Activated CD4-positive, CD25-positive, alpha-beta regulatory T cell treated with anti-CD3 and anti-CD28 coated beads, Interleukin-2, amount 50 U/mL, for 16 hours (primary cell): ENCODE results near the gene SRRM4.

ENCODE experiments used
- DNase-seq: peaks from one replicate; pipeline ENCODE4 v3.0.0-alpha.2; 2020; ENCODE audit warnings: low read depth, low spot score

The SRRM4 gene

DNA sequence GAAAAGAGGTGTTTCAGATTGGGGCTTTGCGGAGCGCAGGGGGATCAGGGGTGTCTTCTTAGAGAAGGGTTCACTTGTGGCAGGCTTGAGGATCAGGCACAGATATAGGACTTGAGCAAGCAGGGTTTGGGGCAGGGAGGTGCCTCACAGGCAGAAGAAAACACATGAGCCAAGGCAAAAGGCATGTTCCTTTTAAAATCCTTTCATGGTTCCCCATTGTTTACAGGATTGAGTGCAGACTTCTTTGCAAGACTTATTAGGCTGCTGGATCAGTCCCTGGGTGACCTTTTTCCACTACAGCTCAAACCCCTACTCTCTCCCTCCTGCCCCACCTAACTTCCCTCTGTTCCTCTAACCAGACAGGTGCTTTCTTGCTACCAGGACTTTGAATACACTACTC is 217.1 kb downstream of the SRRM4 start:
- no peak for DNase-seq

DNA sequence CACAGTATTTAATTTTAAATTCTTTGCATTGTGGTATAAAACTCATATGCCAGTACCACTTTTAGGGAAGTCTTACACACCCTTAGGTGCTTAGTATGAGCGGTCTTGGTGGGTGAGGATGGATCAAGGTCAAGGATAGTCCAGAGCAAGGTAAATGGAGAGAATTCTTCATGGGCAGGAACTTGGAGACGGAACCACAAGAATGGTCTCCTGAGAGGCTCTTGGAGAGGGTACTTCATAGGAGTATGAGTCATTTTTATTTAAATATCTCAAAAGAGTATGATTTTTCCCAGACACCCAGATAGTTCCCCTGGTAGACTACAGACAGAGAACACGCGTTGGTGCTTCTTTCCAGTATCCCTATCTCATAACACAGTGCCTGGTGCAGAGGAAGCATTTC is 219.3 kb downstream of the SRRM4 start:
- DNase-seq = no peak

DNA sequence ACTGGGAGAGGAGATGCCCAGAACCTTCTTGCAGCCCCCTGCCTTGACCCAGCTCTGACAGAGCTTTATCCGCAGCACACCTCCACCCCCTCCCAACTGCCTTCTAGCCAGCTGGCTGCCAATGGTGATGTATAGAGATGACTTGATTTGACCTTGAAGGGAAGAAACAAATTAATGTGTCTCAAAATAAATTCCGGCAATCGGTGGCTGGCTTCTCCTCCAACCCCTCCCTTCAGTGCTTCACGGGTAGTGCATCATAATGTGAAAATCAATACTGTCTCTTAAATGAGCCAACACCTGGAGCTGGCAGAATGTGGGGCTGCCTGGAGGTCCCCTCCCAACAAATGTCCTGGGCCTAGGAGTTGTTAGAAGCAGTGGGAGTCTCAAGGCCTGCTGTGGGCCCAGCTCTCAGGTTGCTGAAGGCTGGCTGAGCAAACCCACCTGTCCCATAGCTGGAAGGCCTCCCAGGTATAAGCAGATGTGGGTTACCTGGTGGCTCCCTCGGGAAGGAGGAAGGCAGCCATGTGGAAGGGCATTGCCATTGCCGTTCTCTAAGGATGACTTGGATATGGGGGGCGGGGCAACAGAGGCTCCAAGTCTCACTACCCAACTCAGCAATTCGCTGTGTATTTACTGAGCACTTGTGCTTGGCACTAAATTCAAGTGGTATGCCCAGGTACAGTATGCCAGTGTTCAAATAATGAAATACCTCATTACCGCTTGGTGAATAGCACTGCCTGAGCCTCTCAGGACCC is 220.6 kb downstream of the SRRM4 start:
- DNase-seq = no peak

DNA sequence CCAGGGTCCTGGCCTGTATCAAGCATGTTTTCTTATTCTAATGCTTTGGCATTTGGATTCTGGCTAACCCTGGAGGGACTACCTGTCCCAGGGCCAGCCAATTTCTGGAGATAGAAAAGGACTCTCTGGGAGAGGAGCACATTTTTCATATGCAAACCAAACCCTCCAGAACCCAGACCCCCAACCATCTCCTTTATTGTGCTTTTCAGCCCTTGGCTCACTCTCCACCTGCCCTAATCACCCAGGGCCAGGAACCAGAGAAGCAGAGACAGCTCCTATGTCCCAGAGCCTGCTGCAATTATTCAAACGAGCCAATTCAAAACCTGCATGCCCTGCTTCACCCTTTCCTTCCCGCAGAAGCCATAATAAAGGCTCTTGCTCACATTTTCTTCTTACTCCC is 221.2 kb downstream of the SRRM4 start:
- DNase-seq = no peak

DNA sequence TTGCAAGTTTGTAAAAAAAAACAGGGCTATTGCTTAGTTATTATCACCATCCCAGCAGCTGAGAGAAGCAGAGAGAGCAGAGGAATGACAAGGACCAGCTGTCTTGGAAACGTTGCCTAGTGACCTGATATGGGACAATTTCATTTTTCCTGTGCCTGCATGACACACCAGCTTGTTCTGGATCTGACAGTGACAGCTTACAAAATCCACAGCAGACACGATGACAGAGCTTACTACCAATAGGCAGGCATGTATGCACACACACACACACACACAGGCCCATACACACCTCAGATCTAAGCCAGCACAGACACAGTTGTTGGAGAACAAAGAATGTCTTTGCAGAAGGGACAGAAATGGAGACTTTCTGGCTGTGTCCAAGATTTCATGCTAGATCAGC is 222.8 kb downstream of the SRRM4 start:
- no peak for DNase-seq

DNA sequence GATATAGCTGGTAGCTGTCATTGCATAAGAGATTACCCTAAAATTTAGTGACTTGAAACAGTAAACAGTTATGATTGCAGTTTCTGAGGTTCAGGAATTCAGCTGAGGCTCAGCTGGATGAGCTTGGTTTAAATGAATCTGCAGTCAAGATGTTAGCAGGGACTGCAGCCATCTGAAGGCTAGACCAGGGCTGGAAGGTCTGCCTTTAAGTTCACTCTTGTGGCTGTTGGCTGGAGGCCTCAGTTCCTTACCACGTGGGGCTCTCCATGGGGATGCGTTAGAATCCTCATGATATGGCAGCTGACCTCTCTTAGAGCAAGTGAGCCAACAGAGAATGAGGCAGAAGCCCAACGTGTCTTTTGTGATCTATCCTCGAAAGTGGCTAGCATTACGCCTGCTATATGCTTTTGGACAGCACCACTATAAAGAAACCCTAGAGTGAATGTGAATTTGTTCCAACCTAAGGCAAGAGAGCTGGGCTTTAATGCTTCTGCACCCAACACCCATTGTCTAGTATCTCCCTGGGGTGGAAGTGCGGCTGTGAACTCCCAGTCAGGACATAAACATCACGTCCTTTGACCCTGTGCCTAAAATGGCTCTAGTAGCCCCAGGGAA is 223.4 kb downstream of the SRRM4 start:
- DNase-seq = no peak

DNA sequence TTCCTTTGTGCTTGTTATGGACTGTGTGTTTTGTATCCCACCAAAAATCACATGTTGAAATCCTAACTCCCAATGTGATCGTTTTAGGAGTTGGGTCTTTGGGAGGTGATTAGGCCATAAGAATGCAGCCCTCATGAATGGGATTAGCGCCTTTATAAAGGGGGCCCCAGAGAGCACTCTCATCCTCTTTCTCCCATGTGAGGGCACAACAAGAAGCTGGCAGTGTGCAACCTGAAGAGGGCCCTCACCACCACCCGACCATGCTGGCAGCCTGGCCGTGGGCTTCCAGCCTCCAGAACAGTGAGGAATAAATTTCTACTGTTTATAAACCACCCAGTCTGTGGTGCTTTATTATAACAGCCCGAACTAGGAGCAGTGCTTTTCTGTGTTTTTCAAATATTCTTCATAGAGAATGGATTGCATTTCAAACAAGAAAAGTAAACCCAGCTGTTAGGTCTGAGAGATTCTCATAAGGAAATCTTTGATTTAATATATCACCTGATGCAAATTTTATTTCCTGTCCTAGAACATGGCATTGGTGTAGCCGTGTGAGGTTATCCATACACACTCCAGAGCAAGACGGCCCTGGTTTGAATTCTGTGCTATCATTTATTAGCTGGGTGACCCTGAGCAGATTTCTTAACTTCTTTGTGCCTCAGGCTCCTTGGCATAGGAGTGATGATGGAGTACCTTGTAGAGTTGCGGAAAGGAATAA is 225.2 kb downstream of the SRRM4 start:
- DNase-seq = no peak

DNA sequence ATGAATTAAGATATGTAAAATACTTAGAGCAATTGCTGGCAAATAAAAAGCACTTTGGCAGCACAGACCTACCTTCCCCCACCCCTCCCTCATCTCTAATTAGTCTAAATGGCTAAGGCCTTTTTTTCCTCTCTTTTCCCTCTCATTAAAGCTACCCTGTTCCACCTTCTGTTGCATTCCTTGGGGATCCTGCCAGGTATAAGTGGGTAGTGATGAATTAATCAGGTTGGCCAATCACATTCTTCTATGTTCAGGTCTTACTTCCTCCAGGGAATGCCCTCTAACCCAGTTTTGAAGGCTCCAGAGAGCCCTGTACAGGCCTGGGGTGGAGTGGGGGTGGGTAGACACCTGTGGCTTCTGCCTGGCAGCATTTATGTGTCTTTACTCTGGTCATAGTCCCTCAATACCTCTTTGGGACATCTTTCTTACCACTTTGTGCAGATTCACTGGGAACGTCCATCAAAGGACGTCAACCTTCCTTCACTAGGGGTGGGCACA is 225.8 kb downstream of the SRRM4 start:
- no peak for DNase-seq

DNA sequence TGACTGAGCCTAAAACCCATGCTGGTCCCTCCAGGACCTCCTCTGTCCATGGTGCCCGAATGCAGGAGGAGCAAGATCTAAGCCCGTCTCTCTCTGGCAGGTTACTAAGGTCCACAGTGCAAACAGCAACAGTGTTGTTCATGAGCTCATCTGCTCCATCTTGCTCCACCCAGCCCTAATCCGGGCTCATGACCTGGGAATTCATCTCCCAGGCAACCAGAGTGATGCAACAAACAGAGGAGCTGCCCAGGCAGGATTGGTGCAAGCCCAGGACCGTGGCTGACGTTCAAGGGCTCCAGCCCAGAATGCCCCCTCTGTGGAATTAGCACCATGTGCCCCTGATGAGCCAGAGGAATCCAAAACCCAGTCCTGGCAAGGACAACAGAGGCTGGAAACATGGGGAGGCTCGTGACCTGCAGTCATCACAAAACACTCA is 227.3 kb downstream of the SRRM4 start:
- DNase-seq = no peak

DNA sequence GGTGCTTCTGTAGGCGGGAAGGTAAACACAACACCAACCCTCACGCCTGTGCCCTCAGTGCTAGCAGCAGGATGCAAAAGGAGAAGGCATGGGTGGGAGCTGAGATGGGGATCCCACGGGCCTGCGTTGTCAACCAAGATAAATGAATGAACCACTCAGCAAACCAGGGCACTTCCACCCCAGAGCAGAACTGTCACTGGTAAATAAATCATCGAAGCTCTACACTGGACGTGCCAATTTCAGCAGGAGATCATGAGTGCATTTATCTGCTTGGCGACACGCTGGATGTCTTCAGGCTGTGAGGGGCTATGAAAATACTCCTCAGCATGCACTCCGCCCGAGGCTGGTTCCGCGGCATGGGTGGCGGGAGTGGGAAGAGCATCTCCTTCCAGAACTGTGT is 230.5 kb downstream of the SRRM4 start:
- DNase-seq = no peak
